Activated CD4-positive, alpha-beta T cell treated with anti-CD3 and anti-CD28 coated beads, Interleukin-2, amount 50 U/mL, for 24 hours (primary cell): Measurements from ENCODE around the gene CENPS.
"Not testable (repeated sequence)": the region's sequence is repeated elsewhere in the genome, so short reads cannot be mapped to it uniquely, and the experiment has no call there.

ENCODE experiments used
- DNase-seq, 2 donors: peaks; one replicate each; pipeline ENCODE4 v3.0.0-alpha.2; 2020; ENCODE audit warnings: low read depth in 1 of 2, low spot score in 1 of 2

Gene CENPS

DNA sequence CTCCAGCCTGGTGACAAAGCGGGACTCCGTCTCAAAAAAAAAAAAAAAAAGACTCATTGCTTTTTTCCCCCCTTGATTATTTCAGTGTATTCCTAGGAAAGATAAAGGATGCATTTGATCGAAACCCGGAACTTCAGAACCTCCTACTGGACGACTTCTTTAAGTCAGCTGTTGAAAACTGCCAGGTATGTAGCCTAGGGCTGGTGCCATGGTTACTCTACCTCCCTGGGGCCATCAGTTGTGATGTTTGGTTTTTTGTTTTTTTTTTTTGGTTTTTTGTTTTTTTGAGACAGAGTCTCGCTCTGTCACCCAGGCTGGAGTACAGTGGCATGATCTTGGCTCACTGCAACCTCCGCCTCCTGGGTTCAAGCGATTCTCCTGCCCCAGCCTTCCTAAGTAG lies 11.5 kb upstream of the CENPS start:
- DNase-seq, result not testable (repeated sequence)

DNA sequence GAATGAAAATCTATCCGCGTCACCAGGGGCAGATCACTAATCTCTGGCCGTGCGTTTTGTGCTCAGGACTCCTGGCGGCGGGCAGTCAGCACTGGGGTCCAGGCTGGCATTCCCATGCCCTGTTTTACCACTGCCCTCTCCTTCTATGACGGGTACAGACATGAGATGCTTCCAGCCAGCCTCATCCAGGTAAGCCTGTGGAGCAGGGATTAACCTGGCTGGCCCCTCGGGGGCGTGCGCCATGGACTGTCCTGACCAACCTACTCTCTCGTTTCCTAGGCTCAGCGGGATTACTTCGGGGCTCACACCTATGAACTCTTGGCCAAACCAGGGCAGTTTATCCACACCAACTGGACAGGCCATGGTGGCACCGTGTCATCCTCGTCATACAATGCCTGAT lies 10.9 kb upstream of the CENPS start:
- DNase-seq, result no peak

DNA sequence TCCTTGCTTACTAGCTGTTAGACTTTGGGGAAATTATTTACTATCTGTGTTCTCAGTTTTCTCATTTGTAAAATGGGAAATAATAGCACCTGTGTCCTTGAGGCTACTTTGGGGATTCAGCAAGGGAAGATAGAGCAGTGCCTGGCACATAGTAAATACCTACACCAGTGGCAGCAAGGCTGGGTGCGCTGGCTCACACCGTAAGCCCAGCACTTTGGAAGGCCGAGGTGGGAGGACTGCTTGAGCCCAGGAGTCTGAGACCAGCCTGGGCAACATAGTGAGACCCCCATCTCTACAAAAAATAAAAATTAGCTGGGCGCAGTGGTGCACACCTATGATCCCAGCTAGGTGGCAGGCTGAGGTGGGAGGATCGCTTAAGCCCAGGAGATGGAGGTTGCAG lies 8.6 kb upstream of the CENPS start:
- DNase-seq, result no peak

DNA sequence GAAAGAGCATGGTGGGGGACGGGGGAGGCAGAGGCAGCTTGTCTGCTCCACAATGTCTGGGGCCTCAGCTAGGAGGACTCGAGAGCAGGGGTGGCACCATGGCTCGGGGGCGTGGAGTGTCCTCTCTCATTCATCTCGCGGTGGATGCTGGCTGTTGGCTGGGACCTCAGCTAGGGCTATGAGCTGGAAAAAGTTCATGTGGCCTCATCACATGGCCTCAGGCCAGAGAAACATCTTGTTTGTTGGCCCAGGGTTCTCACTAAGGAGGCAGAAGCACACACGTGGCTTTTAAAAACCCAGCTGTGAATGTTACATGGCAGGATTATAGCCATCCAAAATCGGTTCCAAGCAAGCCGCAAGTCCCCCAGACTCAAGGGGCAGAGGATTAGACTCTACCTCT lies 6.2 kb upstream of the CENPS start:
- no peak for DNase-seq

DNA sequence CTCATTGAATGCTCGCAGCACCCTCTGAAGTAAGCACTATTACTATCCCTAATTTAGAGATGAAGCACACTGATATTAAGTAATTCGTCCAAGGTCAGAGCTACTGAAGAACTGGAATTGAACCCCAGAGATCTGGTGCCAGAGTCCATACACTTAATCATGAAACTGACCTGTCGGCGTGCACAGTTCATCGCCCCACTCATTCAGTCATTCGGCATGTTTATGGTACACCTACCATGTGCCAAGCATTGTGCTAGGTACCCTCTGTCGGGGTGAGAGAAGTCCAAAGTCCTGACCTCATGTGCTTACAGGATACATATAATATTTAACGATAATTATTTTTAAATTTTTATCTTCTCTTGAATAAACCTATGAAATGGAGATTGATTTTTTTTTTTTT lies 5.6 kb upstream of the CENPS start:
- no peak for DNase-seq

DNA sequence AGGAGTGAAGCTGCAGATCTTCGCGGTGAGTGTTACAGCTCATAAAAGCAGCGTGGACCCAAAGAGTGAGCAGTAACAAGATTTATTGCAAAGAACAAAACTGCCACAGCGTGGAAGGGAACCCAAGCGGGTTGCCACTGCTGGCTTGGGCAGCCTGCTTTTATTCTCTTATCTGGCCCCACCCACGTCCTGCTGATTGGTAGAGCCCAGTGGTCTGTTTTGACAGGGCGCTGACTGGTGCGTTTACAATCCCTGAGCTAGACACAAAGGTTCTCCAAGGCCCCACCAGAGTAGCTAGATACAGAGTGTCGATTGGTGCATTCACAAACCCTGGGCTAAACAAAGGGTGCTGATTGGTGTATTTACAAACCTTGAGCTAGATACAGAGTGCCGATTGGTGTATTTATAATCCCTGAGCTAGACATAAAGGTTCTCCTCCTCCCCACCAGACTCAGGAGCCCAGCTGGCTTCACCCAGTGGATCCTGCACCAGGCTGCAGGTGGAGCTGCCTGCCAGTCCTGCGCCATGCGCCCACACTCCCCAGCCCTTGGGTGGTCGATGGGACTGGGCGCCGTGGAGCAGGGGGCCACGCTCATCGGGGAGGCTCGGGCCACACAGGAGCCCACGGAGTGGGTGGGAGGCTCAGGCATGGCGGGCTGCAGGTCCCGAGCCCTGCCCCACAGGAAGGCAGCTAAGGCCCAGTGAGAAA lies 4.3 kb upstream of the CENPS start:
- DNase-seq, result not testable (repeated sequence)

DNA sequence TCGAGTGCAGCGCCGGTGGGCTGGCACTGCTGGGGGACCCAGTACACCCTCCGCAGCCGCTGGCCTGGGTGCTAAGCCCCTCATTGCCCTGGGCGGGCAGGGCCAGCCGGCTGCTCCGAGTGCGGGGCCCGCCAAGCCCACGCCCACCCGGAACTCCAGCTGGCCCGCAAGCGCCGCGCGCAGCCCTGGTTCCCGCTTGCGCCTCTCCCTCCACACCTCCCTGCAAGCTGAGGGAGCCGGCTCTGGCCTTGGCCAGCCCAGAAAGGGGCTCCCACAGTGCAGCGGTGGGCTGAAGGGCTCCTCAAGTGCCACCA lies 3.7 kb upstream of the CENPS start:
- DNase-seq, result not testable (repeated sequence)

DNA sequence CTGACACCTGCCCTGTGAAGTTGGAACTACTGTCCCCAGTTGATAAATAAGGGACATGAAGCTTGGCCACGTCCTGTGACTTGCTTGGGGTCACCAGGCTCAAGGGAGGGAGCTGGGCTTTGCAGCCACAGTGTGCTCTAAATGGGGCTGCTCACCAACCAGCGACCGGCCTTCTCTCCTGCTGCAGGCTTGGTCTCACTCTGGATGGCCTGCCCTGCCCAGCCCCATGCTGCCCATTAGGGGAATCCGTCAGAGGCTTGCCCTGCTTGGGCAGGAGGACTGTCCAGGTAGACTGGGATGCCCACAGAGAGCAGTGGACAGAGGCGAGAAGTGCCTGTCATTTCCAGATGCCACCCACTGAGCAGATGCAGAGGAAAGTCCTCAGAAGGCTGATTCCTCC lies 1.2 kb upstream of the CENPS start:
- no peak for DNase-seq

DNA sequence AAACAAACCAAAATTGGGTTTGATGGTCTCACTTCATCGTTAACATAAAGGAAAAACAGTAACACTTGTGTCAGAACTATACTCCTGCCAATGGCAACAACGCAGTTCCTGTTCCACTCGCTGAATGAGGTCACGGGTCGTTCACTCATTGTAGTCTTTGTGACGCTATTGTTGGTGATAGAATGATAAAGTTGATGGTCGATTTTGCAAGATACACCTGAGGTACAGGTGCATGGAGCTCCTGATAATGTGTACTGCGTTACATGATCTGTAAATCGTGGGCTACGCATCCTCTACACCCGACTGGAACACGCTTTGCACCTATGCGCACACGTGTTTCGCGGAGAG lies 391 bp upstream of the CENPS start:
- peak in 1 of 2 donors; percentile 1 for DNase-seq

DNA sequence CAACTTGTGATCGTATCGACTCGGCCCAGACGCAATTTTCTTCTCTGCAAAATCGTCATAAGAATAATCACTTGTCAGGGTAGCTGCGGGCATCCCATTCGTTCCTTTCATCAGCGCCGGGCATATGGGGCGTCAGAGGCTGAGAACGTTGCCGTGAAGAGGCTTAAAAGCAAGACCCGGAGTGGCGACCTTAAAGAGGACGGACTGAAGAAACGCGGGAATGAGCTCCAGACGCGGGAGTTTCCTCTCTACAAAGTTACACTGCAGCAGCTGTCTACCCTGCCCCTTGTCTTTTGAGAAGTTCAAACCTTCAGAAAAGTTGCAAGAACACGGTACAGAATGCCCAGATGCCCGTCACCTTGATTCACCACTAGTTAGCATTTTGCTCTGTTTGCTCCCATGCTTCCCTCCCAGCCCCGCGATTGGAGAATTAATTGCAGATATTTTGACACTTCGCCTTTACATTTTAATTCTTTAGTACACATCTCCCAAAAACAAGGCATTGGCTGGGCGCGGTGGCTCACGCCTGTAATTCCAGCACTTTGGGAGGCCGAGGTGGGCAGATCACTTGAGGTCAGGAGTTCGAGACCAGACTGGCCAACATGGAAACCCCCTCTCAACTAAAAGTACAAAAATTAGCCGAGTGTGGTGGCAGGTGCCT lies 967 bp downstream of the CENPS start:
- no peak for DNase-seq

DNA sequence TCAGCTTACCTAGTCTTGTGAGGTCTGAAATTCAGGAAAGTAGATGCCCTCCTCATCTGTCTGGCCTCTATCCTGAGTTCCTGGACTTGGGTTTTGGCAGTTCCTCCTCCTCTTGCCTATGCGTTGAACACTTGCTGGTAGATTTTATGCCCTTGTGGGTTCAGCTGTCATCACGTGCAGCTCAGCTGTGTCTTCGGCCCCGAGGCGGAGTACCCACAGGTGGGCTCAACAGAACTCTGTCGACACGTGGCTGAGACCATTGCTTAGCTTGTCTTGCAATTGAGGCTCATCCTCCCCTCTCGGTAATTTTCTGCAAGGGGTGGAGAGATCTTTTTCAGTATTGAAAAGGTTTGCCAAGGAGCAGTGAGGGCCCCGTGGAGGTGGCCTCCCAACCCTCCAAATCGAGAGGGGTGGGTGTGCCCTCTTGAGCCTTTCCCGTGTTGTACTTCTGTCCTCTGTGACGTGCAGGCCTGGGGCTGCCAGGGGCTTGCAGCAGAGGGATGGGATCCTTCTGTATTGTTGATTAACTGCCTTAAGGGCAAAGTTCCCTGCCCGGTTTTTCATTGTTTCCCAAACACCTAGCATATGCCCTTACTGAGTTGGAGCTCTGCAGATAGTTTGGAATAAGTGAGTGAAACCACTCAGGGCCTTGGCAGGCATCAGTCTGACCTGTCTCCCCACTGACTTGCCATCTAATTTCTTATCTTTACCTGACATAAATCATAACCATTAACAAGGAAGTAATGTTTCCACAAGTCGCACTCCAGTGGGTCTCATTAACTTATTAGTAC lies 2.9 kb downstream of the CENPS start:
- no peak for DNase-seq

DNA sequence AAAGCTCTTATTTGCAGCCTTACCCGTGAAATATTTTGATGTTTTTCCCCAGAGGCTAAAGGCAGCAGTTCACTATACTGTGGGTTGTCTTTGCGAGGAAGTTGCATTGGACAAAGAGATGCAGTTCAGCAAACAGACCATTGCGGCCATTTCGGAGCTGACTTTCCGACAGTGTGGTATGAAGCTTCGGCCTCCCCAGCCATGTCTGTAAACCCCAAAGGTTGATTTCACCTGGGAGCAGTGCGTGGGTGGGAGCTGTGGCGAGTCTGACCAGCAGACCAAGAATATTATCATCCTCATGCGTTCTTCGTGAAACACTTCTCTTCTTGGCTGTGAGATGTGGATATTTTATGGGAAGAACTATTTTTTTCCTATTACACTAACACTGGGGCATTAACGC lies 3.6 kb downstream of the CENPS start:
- DNase-seq, result no peak

DNA sequence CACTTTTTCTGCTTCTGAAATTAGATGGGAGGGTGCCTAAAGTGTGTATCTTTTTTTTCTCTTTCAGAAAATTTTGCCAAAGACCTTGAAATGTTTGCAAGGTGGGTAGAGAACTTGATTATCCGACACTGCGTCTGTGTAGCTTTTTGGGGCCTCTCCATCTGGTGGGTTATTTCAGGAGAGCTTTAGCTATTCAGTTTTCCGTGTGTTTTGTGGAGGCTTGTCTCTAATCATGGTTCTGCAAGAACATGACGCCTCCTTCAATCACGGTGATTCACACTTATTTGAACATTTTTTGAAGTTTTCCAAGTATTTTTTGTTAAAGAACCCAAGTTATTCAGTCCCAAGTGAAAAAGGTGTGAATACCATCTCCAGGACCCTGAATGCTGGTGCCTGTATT lies 4.4 kb downstream of the CENPS start:
- DNase-seq, result no peak

DNA sequence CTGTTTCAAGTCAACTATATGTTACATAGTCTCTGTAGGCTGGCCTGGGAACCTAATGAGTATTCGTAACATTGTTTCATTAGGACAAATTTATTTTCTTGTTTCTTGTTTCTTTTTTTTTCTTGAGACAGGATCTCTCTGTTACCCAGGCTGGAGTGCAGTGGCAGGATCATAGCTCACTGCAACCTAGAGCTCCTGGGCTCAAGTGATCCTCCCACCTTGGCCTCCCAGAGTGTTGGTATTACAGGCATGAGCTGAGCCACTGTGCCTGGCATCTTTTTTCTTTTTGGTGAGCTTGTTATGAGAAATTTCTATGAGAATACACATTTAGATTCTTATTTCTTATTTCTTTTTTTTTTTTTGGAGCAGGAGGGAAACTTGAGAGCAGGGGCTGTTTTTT lies 6.8 kb downstream of the CENPS start:
- DNase-seq, result no peak

DNA sequence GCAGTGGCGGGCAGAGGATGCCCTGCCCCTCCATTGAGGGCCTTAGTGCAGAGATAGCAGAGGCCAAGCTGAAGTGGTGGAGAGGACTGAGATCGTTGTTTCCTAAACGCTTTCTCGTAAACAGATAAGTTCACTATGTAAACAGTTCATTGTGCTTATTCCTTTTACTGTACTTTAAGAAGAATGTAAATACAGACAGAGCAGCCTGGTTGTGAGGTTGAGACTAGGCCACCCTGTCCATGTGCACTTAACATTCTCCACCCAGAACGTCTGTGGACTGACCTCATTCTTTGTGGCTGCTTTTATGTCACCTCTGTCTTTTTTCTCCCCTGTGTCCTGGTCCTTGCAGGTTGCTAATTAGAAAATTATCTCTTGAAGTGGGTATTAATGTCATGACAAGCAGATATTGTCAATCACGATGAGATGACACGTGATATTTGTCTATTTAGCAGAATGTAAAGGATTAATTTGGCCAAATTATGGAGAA lies 8.5 kb downstream of the CENPS start:
- no peak for DNase-seq

DNA sequence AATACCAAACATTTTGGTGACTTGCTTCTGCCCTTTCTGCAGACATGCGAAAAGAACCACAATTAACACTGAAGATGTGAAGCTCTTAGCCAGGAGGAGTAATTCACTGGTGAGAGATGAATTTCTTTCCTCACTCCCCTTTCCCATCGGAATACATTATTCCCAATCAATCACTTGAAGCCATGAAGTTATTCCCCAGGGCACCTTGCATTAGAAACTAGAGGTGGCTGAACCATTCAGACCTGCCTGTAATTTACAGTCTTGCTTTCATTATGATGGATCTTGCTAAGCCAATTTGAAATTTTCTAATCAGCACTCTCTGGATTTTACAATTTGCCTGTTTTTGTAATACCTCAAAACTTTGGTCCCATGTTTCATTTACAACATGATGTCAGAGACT lies 10.1 kb downstream of the CENPS start:
- DNase-seq, result no peak

DNA sequence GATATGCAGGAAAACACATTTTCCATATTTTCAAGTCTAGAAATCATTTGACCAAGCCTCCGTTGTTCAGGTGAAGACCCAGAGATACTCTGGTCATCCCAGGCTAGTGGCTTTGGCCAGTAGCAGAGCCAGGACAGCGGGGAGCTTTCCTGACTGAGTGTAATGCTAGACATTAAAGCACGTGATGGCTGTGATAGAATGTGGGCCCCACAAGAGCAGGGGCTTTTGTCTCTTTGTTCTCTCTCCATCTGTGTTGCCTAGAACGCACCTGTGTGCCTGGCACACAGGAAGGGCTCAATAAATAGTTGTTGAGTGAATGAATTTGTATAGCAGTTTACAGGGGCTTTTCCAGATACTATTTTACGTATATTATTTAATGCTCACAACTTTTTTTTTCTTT lies 10.6 kb downstream of the CENPS start:
- no peak for DNase-seq

DNA sequence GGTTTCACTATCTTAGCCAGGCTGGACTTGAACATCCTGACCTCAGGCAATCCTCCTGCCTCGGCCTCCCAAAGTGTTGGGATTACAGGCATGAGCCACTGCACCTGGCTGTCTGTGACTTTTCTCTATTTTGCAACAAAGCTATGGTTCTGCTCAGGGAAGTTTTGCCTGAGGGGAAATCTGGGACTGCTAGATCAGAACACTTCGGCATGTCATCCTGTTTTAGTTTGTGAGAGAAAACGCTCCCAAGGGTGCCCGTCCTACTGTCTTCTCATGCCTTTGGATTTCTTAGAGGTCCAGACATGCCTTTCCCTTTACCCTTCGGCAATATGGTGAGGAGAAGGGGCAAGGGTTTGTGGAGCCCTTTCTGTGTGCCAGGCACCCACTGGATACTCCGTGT lies 14.0 kb downstream of the CENPS start:
- DNase-seq, result no peak

DNA sequence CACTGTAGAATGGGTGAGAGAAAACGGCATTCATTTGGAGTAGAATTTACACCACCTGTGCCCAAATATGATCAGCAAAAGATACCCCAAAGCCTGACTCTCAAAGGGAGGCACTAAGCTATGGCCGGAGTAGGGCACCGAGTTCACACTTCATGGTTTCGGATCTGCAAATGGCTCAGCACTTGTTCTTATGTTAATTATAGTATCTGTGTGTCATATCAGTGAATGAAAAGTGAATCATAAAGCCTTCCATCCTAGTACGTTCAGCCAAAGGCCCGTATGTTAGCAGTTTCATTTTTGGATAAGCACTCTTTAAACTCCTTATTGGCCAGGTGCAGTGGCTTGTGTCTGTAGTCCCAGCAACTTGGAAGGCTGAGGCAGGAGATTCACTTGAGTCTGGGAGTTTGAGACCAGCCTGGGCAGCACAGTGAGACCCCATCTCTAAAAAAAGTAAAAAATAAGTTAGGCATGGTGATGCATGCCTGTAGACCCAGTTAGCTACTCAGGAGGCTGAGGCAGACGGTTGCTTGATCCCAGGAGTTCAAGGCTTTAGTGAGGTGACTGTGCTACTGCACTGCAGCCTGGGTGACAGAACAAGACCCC lies 14.7 kb downstream of the CENPS start:
- DNase-seq, result no peak

DNA sequence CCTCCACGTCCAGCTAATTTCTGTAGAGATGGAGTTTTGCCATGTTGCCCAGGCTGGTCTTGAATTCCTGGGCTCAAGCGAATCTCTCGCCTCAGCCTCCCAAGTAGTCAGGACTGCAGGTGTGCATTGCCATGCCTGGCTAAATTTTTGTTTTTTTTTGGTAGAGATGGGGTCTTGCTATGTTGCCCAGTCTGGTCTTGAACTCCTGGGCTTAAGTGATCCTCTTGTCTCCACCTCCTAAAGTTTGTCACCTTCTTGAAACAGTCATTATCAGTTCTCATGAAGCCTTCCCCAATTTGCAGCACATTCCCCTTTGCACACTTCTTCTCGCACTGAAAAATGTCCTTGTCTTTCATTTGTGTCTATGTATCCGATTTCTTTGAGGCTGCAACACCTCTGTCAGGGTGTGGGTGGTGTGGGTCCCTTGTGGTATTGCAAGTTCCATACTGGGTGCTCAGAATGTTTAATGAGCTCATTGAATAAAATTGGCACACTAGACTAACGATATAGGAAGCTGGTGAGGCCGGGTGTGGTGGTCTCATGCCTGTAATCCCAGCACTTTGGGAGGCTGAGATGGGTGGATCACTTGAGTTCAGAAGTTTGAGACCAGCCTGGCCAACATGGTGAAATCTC lies 16.7 kb downstream of the CENPS start:
- DNase-seq, result no peak

DNA sequence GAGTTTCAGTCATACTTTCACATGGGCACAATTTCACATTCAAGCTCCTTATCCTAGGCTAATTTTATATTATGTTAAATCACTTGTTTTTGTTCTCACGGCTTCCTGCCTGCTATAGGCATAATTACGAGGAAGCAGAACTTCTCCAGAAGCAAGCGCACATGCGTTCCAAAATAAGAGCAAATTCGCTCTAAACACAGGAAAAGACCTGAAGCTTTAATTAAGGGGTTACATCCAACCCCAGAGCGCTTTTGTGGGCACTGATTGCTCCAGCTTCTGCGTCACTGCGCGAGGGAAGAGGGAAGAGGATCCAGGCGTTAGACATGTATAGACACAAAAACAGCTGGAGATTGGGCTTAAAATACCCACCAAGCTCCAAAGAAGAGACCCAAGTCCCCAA lies 19.5 kb downstream of the CENPS start, which contains the start of gene CORT:
Gene CORT (plus strand): TSS at position 281 of the 400 bp plus-strand sequence. CDS start 193 bp downstream, outside the sequence.
- no peak for DNase-seq
